MCF 10A (cell line): ENCODE results near the gene WFDC12. TPM values are rescaled to one million over a fixed set of nuclear protein-coding genes. Genes with fewer than 3 reads are reported as not detected.

ENCODE experiments used
- BruUV-seq: library from RNA; stranded (reverse); fragments of 400-500 nt; replicated peaks from 2 replicates; lab custom pipeline; 2021; lab: Mats Ljungman, UMichigan
- CTCF ChIA-PET: fragments of 300-600 bp; sonication (Branson Sonifier 250); formaldehyde crosslinking; extraction: SDS; loops from one replicate; lab custom pipeline; 2021; ENCODE audit warnings: antibody characterized with exemption, inconsistent platforms; lab: Yijun Ruan, JAX
- POLR2A ChIA-PET: fragments of 300-600, 350-650 bp; sonication (Branson Sonifier 250); formaldehyde crosslinking; extraction: SDS; loops from one replicate; lab custom pipeline; 2020; ENCODE audit warnings: antibody characterized with exemption, inconsistent platforms; lab: Yijun Ruan, JAX
- DNase-seq: peaks from one replicate; pipeline ENCODE4 v3.0.0-alpha.2; 2018; ENCODE audit not compliant: unreplicated experiment
- H3K27ac Mint-ChIP-seq: one replicate; pipeline ENCODE4 v1.8.0; 2022; ENCODE audit warnings: mild to moderate bottlenecking, low read depth, mixed read lengths; ENCODE audit not compliant: unreplicated experiment
- H3K27me3 Mint-ChIP-seq: one replicate; pipeline ENCODE4 v1.8.0; 2022; ENCODE audit warnings: mixed read lengths; ENCODE audit not compliant: insufficient read depth, unreplicated experiment
- H3K36me3 Mint-ChIP-seq: one replicate; pipeline ENCODE4 v1.8.0; 2022; ENCODE audit warnings: mild to moderate bottlenecking, moderate library complexity, mixed read lengths; ENCODE audit not compliant: insufficient read depth, unreplicated experiment
- H3K4me1 Mint-ChIP-seq: one replicate; pipeline ENCODE4 v1.8.0; 2022; ENCODE audit warnings: mixed read lengths; ENCODE audit not compliant: insufficient read depth, unreplicated experiment
- H3K4me3 Mint-ChIP-seq: one replicate; pipeline ENCODE4 v1.8.0; 2022; ENCODE audit warnings: mild to moderate bottlenecking, moderate library complexity, mixed read lengths; ENCODE audit not compliant: unreplicated experiment
- H3K9me3 Mint-ChIP-seq: one replicate; pipeline ENCODE4 v1.8.0; 2022; ENCODE audit warnings: mixed read lengths; ENCODE audit not compliant: unreplicated experiment
- intact Hi-C: fragments of 100-400 bp; cut with micrococcal nuclease; formaldehyde crosslinking; loops from 2 replicates; pipeline ENCODE4 v1.14.1; 2022
- total RNA-seq: library from RNA; stranded (reverse); gene quantifications from 2 replicates; pipeline ENCODE4 v1.2.3, GENCODE V29; 2022
- TF ChIP-seq, protein P1 (sequence below): fragments of 200-600 bp; IDR thresholded peaks from one replicate; pipeline ENCODE4 v1.8.0; 2022; ENCODE audit warnings: antibody characterized with exemption, mild to moderate bottlenecking; ENCODE audit not compliant: unreplicated experiment

Gene WFDC12
- total RNA-seq, 1 experiment from 2014 or later, result not detected

- Mint-ChIP-seq H3K4me3 (no peak overlapping the region), H3K36me3 (no peaks in the 10 kb centered on the region), H3K9me3 (no peaks in the 10 kb centered on the region), H3K4me1 (peaks cover 3% of the 10 kb centered on the region), H3K27ac (no peak overlapping the region), H3K27me3 (no peaks in the 10 kb centered on the region)
- CTCF ChIA-PET, result interaction anchor here (0.7 to 11.7 kb wide), 9 partner anchors 14 to 353 kb away, joined by 3 to 211 read pairs (median 4); partner anchors contain the start of gene KCNS1
- BruUV-seq, result no TSS peak
- POLR2A ChIA-PET, result interaction anchor here (0.8 to 2.9 kb wide), 3 partner anchors 11 to 66 kb away, joined by 3 to 10 read pairs (median 3); partner anchors contain the start of gene WFDC12
- intact Hi-C loops, result no loop called here
- no peak for DNase-seq
- TF ChIP-seq, protein P1, sequence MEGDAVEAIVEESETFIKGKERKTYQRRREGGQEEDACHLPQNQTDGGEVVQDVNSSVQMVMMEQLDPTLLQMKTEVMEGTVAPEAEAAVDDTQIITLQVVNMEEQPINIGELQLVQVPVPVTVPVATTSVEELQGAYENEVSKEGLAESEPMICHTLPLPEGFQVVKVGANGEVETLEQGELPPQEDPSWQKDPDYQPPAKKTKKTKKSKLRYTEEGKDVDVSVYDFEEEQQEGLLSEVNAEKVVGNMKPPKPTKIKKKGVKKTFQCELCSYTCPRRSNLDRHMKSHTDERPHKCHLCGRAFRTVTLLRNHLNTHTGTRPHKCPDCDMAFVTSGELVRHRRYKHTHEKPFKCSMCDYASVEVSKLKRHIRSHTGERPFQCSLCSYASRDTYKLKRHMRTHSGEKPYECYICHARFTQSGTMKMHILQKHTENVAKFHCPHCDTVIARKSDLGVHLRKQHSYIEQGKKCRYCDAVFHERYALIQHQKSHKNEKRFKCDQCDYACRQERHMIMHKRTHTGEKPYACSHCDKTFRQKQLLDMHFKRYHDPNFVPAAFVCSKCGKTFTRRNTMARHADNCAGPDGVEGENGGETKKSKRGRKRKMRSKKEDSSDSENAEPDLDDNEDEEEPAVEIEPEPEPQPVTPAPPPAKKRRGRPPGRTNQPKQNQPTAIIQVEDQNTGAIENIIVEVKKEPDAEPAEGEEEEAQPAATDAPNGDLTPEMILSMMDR, result no peak
These were observed 14.0 kb downstream of the WFDC12 start for GRCh38 chr20:45110301-45110700.

DNA sequence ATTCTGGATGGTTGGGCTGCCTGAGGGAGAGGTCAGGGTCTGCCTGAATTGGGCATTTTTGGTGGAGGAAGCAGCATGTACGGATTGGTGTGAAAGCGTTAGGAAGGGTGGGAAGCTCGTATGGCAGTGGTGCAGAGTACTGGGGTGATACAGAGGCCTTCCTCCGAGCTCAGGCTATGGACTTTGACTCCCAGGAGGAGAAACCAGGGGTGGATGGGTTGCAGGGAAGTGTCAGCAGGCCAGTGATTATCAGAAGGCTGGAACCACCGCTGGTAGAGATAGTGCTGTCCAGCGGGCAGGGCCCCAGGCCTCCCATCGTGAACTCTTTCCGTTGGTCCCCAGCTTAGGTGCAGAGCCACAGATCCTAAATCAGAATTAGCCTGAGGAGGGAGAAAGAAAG is 14.6 kb downstream of the WFDC12 start:
- TF ChIP-seq, protein P1, result no peak
- ChIA-PET POLR2A (interaction anchor here (0.7 to 2.9 kb wide), 2 partner anchors 65 to 127 kb away, joined by 3 to 10 read pairs; no protein-coding TSS in a partner anchor), CTCF (interaction anchor here (0.6 to 11.7 kb wide), 7 partner anchors 11 to 331 kb away, joined by 3 to 211 read pairs (median 4); partner anchors contain the start of gene KCNS1)
- H3K4me3 Mint-ChIP-seq, result no peak overlapping the region
- H3K27ac Mint-ChIP-seq, result peak overlapping the region; percentile 4
- no peaks in the 10 kb centered on the region for H3K27me3 Mint-ChIP-seq
- H3K36me3 Mint-ChIP-seq, result no peaks in the 10 kb centered on the region
- no peaks in the 10 kb centered on the region for H3K9me3 Mint-ChIP-seq
- BruUV-seq, result no TSS peak
- H3K4me1 Mint-ChIP-seq, result peaks cover 10% of the 10 kb centered on the region
- DNase-seq, result no peak
- intact Hi-C loops, result no loop called here

GRCh38 chr20:45105317-45105716 is 18.9 kb downstream of the WFDC12 start:
- H3K9me3 Mint-ChIP-seq, result no peaks in the 10 kb centered on the region
- no peaks in the 10 kb centered on the region for H3K36me3 Mint-ChIP-seq
- H3K27me3 Mint-ChIP-seq, result no peaks in the 10 kb centered on the region
- ChIA-PET POLR2A (interaction anchor here (0.6 to 2.4 kb wide), 8 partner anchors 29 to 189 kb away, joined by 3 to 8 read pairs (median 4); partner anchors contain the start of gene SLPI), CTCF (interaction anchor here (1.0 to 11.7 kb wide), 7 partner anchors 9 to 187 kb away, joined by 3 to 211 read pairs (median 4); partner anchors contain the start of gene KCNS1)
- BruUV-seq, result no TSS peak
- intact Hi-C loops, result no loop called here
- no peak overlapping the region for H3K4me3 Mint-ChIP-seq
- DNase-seq, result no peak
- TF ChIP-seq, protein P1, result no peak
- H3K27ac Mint-ChIP-seq, result peak overlapping the region; percentile 54
- H3K4me1 Mint-ChIP-seq, result peaks cover 12% of the 10 kb centered on the region

DNA sequence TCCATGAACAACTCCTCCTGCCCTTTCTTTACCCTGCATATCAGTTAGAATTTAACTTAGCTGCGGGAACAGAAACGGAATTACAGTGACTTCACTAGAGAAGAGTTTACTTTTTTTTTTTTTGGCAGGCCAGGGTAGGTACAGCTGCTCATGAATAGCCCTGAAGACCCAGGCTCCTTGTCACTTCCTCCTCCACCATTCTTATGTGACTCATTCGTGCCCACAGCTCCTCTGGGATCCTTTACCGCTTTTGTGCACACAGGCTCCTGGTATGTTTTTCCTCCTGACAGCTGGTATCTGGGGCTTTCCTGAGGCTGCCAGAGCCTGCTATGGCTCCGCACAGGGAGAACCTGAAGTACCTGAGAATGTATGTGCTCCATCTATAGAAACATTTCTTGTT is 19.5 kb downstream of the WFDC12 start:
- no TSS peak for BruUV-seq
- H3K27ac Mint-ChIP-seq, result peak overlapping the region; percentile 54
- ChIA-PET POLR2A (interaction anchor here (0.9 to 2.4 kb wide), 6 partner anchors 61 to 189 kb away, joined by 3 to 8 read pairs (median 4); partner anchors contain the start of gene SLPI), CTCF (interaction anchor here (0.8 to 11.7 kb wide), 12 partner anchors 8 to 214 kb away, joined by 3 to 211 read pairs (median 4); partner anchors contain the start of gene KCNS1)
- DNase-seq, result peak; percentile 79
- no peaks in the 10 kb centered on the region for H3K27me3 Mint-ChIP-seq
- H3K4me3 Mint-ChIP-seq, result no peak overlapping the region
- TF ChIP-seq, protein P1, result no peak
- intact Hi-C loops, result no loop called here
- H3K36me3 Mint-ChIP-seq, result no peaks in the 10 kb centered on the region
- no peaks in the 10 kb centered on the region for H3K9me3 Mint-ChIP-seq
- H3K4me1 Mint-ChIP-seq, result peaks cover 12% of the 10 kb centered on the region
